Activated CD8-positive, alpha-beta memory T cell treated with anti-CD3 and anti-CD28 coated beads, Interleukin-2, amount 50 U/mL, for 48 hours (primary cell): ENCODE data around the gene GABRR3.
"Not testable (repeated sequence)": the region's sequence is repeated elsewhere in the genome, so short reads cannot be mapped to it uniquely, and the experiment has no call there.

ENCODE experiments used
- DNase-seq: peaks from one replicate; pipeline ENCODE4 v3.0.0-alpha.2; 2020

GABRR3 gene

DNA sequence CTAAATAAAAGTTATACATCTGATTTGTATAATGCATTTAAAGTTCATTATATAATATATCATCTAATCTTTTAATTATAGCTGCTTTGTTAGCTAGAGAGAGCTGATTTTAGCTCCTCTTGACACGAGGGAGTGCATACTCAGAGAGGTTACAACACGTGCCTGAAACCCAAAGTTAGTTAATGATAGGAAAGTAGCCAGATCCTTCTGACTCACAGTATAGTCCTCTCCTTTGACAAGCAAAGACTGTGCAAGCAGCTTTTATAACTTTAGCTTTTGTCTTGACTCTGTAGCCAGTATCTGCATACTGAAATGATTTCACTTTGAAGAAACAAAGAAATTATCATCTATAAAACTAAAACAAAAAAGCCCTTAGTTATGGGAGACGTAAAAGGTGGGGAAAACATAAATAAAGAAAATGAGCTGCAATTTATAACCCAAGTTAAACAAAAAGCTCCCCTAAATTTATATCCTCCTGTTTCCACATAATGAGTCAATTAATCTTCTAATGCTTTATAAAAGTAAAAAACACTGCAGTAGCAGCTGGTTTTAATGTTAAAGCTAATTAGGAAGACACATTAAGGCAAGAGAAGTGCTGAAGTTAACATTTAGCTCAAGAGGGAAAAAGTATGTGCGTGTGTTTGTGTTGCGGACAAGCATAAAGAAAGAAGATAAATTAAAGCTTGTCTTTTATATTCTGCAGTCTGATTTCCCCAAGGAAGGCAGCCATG is 13.1 kb downstream of the GABRR3 start:
- no peak for DNase-seq

GRCh38 chr3:98020412-98020811 is 14.7 kb downstream of the GABRR3 start:
- DNase-seq = no peak

DNA sequence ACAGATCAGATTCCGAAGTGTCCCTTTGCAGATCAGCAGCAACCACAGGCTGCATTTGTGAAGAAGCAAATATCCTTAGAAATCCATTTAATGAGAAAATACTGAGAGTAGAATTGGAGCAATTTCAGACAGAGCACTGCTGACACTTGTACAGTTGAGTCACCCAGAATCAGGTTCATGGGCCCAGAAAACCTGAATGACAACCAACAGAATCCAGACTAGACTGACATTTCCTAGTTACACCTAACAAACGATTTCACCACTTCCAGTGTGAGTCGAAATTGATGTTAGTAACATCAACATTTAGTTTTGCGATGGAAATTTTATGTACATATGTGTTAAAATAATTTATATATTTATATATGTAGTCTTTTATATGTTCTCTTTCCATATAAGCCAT is 16.8 kb downstream of the GABRR3 start:
- DNase-seq = no peak

- DNase-seq = no peak
These were observed 20.9 kb downstream of the GABRR3 start for GRCh38 chr3:98014268-98014585.

GRCh38 chr3:98013411-98014267 is 21.5 kb downstream of the GABRR3 start:
- DNase-seq = no peak

DNA sequence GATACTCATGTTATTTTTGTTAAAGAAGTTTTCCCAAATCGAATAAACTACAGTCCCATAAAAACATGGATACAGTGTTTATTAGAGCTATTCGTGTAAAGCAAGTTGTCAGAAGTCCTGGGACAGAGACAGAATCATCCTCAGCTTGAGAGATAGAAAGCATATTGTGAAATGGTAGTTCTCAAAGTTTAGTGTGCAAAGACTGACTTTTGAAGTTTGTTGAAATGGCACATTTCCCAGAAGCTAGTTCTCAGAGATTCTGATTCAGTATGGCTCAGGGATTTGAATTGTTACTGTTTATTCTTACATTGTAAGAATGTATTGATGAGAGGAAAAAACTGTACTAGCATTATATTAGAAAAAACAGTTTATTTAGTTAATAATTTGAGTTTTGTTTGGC is 22.1 kb downstream of the GABRR3 start:
- DNase-seq = no peak

- not testable (repeated sequence) for DNase-seq
These were observed 24.1 kb downstream of the GABRR3 start for GRCh38 chr3:98010883-98011449.

DNA sequence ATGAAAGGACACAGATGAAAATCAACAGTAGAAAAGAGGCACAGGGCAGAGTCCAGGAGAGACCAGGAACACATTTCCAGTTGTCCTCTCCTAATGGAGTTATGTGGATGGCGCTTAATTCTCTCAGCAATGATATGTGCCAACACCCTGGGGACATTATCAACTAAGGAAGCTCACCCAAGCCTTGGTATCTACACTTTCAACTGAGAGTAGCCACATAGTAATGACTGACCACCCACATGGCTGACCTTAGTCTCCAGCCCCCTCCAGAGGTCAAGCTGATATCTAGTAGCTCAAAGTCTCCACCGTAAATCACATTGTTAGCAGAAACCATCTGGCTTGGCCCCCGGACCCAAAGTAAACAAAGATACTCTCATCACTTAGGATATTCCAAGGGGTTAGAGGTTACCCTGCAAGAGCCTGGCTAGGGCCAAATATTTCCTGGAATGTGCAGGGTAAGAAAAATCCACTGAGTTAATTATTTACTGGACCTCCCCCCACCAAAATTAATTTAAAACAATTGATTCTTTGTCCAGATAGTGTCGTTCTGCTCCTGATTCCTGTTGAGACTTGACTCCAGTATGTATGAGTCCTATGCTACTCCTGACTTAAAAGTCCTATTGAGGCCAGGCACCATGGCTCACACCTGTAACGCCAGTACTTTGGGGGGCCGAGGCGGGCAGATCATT is 24.8 kb downstream of the GABRR3 start:
- DNase-seq = no peak

DNA sequence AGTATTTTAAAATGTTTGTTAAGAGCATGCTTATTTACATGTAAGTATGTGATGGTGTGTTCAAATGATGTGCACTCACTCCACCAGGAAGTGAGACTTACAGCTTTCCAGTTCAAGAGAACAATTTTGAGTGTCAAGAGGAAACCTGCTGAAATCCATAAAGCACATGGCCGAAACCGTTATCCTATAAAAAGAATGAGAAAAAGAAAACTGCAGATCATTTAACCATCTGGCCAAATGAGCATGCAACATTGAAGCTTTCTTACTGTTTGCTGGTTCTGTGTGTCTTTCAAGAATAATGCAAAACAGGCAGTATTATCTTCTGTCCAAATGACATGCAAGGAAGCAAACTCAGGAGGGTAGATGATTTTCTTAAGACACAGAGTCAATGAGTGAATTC is 26.3 kb downstream of the GABRR3 start:
- no peak for DNase-seq

DNA sequence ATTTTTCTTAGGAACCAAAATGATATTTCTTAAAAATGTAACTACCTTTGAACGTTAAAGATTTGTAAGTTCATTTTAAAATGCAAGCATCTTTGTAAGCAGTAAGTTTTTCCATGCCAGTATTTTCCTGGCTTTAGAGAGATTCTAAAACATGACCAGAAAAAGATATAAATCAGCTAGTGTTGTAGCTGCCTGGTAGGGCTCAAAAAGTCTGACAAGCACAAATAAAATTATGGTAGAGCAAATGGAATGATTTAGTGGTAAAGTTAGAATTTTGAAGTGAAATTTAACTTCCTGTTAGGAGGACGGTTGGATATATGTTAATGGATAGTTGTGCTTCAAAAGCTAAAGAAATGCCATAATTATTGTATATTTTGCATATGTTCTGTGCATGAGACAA is 29.7 kb downstream of the GABRR3 start:
- no peak for DNase-seq

DNA sequence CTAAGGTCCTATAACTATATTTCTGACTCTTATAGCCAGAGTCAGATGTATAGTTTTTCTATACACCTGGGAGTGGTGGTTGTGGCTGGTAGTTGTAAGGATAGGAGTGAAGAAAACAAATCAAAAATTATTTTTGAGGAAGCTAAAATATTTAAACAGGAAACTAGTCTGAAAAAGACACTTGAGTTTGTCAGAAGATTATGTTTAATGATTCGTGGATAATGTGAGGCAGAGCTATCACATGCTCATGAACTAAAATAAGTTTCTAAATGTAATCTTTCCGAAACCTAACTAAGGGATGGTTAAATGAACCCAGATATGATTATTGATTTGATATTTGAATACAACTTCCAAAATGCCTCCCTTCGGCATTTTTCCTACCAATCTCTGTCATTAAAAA is 30.4 kb downstream of the GABRR3 start:
- DNase-seq = no peak

GRCh38 chr3:98003306-98003969 is 31.7 kb downstream of the GABRR3 start:
- no peak for DNase-seq

GRCh38 chr3:98002717-98003116 is 32.4 kb downstream of the GABRR3 start:
- DNase-seq = no peak

DNA sequence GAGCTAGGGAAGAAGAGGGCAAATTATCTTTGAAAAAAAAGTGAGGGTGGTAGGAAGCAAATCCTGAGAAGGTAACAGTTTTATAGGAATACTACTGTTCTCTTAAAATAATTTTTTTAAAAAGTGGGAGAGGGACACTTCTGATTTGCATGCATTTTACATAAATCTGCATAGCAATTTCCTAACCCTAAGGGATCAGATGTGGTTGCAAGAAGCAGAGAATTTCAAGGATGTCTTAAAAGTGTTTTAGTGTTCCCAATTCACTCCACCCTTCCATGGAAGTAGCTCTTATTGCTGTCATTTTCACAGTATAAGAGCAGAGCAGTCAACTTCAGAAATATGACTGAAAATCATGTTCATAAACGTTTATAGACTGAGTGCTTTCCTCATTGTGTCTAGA is 35.1 kb downstream of the GABRR3 start:
- DNase-seq = no peak

- DNase-seq = no peak
These were observed 36.0 kb downstream of the GABRR3 start for GRCh38 chr3:97999103-97999502.

GRCh38 chr3:97996988-97997387 is 38.1 kb downstream of the GABRR3 start:
- DNase-seq = no peak

DNA sequence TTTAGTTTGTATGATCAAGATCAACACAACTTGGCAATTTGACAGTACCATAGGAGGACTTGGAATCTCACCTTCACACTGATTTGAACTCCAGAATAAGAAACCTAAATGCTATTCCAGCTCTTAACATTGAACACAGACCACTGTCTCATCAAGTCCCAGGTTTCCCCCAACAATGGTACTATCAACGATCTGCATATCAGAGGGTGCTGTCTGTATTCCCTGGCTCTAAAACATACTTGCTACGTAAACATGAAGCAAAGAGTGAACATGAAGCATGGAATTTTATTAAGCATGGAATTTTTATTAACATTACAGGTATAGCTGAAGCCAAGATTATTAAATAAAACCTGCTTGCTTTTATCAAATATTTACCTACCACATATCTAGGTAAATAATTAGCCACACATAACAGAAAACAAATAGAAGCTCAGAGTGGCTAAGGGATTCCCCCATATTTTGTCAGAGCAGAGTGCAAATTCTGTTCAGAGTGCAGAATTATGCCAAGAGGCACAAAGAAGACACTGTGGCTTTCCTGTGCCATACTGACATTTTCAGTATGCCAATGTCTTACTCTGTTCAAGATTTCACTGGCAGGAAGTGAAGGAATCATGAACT is 40.7 kb downstream of the GABRR3 start:
- DNase-seq = no peak

DNA sequence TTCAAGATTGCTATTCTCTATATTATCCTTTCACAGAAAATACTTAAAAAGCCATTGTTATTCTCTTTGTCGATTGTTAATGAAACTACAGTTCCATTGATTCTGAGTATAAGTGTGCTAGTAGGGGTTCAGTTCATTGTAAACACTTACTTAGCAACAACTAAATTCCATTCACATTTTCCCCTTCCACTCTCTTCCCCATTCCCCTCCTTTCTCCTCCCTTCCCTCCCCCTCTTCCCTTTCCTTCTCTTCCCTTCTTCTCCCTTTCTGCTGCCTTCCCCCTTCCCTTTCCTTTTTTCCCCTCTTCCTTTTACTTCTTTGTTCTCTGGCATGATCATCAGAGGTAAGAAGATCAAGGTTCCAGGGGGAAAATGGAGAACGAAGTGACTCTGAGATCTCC is 41.6 kb downstream of the GABRR3 start:
- DNase-seq = no peak

GRCh38 chr3:97992547-97993173 is 42.5 kb downstream of the GABRR3 start:
- DNase-seq = no peak

GRCh38 chr3:97991293-97991682 is 43.8 kb downstream of the GABRR3 start:
- DNase-seq = no peak

GRCh38 chr3:97990624-97991292 is 44.4 kb downstream of the GABRR3 start:
- no peak for DNase-seq
